Fibroblast of skin of scalp (primary cell): ENCODE measurements around the gene ADIPOR1.
"Not testable (repeated sequence)": the region's sequence is repeated elsewhere in the genome, so short reads cannot be mapped to it uniquely, and the experiment has no call there.

Source experiments
- DNase-seq: peaks from one replicate; pipeline ENCODE4 v3.0.0-alpha.2; 2013

ADIPOR1 gene

DNA sequence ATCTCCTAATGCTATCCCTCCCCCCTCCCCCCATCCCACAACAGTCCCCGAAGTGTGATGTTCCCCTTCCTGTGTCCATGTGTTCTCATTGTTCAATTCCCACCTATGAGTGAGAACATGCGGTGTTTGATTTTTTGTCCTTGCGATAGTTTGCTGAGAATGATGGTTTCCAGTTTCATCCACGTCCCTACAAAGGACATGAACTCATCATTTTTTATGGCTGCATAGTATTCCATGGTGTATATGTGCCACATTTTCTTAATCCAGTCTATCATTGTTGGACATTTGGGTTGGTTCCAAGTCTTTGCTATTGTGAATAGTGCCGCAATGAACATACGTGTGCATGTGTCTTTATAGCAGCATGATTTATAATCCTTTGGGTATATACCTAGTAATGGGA, 21.7 kb downstream of the ADIPOR1 start:
- DNase-seq: not testable (repeated sequence)

DNA sequence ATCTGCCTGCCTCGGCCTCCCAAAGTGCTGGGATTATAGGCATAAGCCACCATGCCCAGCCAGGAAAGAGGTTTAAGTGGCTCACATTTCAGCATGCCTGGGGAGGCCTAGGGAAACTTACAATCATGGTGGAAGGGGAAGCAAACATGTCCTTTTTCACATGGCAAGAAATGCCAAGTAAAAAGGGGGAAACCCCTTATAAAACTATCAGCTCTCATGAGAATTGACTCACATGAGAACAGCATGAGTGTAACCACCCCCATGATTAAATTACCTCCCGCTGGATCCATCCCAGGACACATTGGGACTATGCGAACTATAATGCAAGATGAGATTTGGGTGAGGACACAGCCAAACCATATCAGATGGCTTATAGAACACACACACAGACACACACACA, 22.3 kb downstream of the ADIPOR1 start:
- no peak for DNase-seq

DNA sequence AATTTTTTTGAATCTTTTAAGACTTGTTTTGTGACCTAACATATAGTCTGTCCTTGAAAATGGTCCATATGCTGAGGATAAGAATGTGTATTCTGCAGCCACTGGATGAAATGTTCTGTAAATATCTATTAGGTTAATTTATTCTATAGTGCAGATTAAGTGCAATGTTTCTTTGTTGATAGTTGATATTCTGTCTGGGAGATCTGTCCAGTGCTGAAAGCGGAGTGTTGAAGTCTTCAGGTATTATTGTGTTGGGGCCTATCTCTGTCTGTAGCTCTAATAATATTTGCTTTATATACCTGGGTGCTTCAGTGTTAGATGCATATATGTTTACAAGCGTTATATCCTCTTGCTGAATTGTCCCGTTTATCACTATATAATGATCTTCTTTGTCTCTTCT, 23.4 kb downstream of the ADIPOR1 start:
- DNase-seq: no peak

DNA sequence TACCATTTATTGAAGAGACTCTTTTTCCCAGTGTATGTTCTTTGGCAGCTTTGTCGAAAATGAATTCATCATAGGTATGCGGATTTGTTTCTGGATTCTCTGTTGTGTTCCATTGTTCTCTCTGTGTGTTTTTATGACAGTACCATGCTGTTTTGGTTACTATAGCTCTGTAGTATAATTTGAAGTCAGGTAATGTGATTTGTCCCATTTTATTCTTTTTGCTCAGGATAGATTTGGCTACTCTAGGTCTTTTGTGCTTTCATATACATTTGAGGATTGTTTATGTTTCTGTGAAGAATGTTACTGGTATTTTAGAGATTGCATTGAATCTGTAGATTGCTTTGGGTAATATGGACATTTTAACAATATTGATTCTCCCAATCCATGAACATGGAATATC, 25.6 kb downstream of the ADIPOR1 start:
- DNase-seq: no peak

DNA sequence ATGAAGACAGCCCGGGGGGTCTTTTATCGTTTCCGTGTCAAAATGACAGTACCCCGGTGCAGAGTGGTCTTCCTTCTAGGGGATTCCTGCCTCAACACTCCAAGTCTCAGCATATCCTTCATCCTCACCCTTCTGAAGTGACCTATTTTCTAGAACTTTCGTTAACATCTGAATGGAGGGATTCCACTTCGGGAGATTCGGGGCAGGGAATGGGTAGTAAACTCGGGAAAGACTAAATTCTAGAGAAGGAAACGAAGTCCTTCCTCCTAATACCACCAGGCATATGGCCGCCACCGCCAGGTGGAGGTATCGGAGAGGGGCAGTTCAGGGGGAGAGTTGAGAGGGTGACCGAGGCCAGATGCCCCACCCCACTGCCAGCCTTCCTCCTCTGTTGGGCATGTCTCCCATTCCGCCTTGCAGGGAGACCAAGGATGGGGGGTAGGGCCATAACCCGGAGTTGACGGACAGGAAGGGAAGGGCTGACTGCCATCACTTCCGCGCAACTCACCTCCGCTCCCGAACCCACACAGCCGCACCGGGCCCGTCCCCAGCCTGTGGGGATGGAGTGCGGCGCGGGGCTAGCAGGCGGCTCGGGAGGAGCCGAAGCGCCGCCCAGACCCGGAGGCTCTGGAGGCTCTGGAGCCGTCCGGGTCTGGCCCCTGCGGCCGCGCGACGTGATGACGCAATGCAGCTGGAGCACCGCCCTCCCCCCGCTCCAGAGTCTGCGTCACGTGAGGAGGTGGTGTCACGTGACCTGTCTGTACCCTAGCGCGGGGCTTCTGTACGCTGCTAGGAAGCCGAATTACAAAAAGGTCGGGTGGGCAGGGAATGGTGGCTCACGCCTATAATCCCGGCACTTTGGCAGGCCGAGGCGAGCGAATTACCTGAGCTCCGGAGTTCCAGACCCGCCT, 31.3 kb downstream of the ADIPOR1 start, which contains the start of gene KLHL12:
Gene KLHL12 (minus strand): TSS at position 654 of the 911 bp plus-strand sequence. CDS start 2,072 bp downstream, outside the sequence.
- peak; percentile 97 for DNase-seq

DNA sequence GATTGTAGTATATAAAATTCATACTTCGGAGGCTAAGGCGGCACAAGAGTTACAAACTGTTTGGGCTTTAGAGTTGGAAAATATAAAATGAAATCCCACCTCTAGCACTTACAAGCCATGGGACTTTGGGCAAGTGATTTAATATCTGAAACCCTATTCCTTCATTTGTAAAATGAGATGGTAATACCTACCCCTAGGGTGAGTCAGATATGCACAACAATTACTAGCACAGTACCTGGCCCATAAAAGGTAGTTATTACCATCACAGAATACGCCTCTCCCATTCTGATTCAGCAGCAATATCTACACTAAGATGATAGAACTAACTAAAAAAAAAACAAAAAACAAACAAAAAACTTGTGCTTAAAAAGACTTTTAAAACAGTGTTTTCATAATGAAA, 34.6 kb downstream of the ADIPOR1 start:
- DNase-seq: no peak

DNA sequence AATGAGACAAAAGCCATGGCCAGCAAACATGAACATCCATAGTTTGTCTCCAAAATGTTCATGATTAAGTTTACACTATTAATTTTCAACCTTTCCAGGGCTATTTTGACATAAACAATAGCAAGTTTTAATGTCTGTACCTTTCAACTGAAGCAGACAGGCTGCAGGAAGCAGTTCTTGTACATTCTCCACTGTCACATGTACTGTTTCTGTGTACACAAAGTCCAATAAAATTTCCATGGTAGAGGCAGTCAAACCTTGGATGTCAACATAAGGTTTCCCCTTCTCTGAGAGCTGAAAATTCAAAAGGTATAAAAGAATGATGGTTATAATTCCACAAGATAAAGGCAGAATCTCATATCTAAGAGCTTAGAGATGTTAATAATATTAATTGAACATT, 38.5 kb downstream of the ADIPOR1 start:
- no peak for DNase-seq

DNA sequence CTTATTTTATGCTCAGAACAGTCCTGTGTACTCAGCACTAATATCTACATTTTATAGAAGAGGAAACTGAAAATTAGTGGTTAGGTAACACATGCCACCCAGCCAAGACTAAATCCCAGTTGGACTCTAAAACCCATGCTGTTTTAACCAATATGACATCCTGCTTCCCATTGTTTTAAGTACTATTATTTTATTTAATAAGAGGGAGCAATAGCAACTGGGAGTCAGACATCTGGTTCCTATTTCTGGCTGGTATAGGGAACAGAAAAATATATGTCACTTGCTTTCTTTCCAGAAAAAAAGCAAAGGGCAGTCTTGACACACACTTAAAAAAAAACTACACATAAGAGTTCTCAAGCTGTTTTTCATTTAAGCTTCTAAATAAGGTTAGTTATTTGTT, 43.0 kb downstream of the ADIPOR1 start:
- no peak for DNase-seq

DNA sequence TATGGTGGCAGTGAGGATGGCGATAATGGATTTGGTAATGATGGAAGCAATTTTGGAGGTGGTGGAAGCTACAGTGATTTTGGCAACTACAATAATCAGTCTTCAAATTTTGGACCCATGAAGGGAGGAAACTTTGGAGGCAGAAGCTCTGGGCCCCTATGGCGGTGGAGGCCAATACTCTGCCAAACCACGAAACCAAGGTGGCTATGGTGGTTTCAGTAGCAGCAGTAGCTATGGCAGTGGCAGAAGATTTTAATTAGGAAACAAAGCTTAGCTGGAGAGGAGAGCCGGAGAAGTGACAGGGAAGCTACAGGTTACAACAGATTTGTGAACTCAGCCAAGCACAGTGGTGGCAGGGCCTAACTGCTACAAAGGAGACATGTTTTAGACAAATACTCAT, 45.6 kb downstream of the ADIPOR1 start:
- DNase-seq: not testable (repeated sequence)

DNA sequence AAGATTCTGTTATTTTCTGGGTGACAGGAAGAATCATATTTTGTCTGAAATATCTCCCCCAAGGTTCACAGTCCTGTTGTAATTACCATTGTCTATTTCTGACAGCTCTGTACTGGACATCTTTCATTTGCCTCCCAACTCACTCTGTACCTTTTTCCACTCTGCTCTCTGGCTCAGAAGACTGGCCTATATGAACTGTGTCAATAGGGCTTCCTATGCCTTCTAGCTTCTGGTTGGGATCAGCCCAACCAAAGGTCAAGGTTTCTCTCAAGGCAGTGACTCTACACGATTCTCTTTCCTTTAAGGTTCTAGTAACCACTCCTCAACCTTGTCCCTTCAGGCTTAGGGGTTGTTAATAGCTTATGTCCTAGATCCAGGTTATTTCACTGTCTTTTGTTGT, 48.6 kb downstream of the ADIPOR1 start:
- no peak for DNase-seq

DNA sequence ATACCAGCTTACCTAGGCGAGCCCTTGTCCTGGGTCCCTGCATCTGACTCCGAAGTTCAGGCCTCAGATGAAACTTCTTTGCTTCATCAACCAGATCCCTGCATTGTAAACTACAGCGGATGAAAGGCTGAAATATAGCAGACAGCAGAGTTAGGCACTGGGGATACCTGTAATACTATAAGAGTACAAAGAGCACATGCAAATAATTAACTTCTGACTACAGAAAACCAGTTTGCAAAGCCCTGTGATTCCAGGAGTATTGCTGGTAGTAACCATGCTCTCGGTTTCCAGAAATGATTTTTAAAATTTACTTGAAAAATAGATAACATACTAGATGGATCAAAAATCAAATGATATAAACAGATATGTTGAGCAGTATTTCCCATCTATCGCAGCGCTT, 49.1 kb downstream of the ADIPOR1 start:
- no peak for DNase-seq

DNA sequence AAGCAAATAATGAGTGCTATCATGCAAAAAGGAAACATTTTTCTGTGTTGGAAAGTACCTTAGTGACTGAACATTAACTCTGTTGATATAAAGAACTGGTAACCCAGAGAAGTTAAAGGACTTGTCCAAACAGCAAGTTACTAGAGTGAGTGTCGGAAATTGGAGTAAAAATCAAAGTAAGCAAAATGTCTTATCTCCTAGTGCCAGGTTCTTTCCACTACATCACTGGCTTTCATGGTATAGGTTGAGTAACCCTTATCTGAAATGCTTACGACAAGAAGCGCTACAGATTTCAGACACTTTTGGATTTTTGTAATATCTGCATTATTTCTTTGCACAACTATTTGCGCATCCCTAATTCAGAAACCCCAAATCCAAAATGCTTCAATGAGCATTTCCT, 52.8 kb downstream of the ADIPOR1 start:
- no peak for DNase-seq

DNA sequence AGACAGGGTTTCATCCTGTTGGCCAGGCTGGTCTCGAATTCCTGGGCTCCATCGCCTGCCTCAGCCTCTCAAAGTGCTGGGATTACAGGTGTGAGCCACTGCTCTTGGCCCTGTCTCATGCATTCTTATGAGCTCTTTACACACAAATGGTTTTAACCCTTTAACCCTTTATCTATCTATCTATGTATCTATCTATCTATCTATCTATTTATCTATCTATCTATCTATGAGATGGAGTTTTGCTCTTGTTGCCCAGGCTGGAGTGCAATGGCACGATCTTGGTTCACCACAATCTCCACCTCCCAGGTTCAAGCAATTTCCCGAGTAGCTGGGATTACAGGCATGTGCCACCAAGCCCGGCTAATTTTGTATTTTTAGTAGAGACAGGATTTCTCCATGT, 54.3 kb downstream of the ADIPOR1 start:
- not testable (repeated sequence) for DNase-seq

DNA sequence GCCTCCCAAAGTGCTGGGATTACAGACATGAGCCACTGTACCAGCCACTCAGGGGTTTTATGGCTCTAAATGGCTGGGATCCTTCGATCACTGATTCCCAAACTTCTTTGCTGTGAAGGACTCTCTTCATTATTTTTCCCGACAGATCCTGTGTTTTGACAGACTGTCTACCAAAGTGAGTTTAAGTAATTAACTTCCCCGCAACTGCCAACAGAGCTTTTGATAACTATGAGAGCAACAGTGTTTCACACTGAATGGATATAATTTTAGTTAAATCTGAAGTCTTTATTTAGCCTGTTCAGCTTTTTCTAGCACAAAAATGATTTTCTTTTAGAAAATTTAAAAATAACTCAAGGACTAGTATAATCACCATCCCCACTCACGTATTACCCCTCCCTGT, 56.6 kb downstream of the ADIPOR1 start:
- DNase-seq: no peak

DNA sequence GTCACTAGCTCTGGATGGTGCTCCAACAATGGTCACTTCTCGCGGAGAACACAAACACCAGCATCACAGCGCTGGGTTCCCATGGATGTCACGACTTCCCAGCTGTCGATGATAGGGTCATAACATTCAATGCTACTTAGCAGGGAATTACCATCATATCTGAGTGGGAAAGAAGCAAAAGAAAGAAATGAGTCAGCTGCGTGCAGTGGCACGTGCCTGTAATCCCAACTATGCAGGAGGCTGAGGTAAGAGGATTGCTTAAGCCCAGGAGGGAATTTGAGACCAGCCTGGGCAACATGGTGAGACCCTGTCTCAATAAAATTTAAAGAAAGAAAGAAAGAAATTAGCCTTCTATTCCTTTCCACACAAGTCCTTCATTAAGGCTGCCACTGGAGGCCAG, 65.6 kb downstream of the ADIPOR1 start:
- DNase-seq: no peak
